ENCODE data around the gene COL27A1.

The COL27A1 gene

GRCh38 chr9:114155263-114155994 is at the start of gene COL27A1:
COL27A1 (plus strand) TSS chr9:114155537; CDS start chr9:114155951, 414 bp downstream.
- DNase-seq (ENCODE audit: extremely low read depth, low read depth): peak; percentile 55
- peak; percentile 86 for TF ChIP-seq CTCF (IDR thresholded peaks at IDR 0.05; ENCODE audit: low read depth, low read length)

DNA sequence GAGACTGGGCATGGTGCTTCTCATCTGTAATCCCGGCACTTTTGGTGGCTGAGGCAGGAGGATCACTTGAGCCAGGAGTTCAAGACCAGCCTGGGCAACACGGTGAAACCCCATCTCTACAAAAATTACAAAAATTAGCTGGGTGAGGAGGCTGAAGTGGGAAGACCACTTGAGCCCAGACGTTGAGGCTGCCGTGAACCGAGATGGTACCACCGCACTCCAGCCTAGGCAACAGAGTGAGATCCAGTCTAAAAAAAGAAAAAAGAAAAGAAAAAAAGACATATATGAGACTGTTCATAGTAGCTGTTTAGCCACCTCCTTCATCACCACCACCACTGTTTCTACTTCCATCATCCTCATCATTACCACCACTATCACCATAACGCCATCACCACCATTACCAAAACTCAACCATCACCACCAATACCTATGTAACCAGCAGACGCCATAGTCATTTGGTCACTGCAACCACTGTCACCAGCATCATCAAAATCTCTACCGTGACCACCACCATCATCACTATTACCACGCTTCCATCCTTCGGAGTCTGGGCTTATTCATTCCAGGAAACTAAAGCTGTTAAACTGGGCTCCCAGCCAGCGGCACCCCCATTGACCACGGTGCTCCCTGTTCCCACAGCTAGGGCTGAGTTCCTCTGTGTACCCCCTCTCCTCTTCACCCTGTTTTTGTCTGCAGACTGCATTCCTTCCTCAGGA is 47.9 kb upstream of the COL27A1 start:
- TF ChIP-seq CTCF (IDR thresholded peaks at IDR 0.05; ENCODE audit: low read depth, low read length): no peak
- no peak for DNase-seq (ENCODE audit: extremely low read depth, low read depth)

DNA sequence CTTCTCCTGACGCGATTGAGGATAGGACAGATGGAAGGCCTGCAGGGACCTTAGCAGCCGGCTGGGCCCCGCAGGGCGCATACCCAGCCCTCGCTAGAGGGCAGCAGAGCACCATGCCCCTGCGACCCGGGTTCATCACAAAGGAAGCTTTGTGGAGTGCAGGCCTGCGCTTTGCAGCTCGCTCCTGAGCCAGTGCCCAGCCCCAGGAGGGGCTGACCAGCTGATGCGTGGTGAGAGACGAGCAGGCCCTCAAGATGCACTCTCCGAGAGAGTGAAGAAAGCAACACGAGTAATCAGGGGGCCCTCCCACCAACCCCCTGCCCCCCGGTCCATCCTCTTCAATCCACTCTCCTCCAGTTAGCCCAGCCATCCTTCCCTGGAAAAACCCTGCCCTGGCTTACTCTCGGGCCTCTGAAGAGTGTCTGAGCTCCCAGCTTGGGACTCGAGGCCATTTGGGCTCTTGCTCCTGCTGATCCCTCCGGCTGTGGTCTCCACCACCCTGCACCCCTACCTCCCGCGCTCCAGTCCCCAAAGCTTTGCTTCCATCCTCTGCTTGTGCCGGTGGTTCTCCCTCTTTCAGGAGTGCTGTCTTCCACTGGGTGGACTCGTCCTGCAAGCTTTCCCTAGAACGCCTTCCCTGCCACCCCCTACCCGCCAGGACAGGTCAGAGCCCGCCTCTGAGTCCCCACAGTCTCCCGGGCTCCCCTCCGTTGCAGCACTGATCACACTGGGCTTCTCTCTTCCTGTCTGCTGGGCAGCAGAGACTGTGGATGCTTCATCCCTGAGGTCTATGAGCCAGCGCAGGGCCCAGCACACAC is 47.1 kb upstream of the COL27A1 start:
- TF ChIP-seq CTCF (IDR thresholded peaks at IDR 0.05; ENCODE audit: low read depth, low read length): peak; percentile 98

GRCh38 chr9:114109124-114109523 is 46.2 kb upstream of the COL27A1 start:
- no peak for TF ChIP-seq CTCF (IDR thresholded peaks at IDR 0.05; ENCODE audit: low read depth, low read length)
- DNase-seq (ENCODE audit: extremely low read depth, low read depth): no peak

More for the DNA sequence above, 47.1 kb upstream of the COL27A1 start:
- peak; percentile 40 for DNase-seq (ENCODE audit: extremely low read depth, low read depth)

- TF ChIP-seq CTCF (IDR thresholded peaks at IDR 0.05; ENCODE audit: low read depth, low read length): no peak
- DNase-seq (ENCODE audit: extremely low read depth, low read depth): peak; percentile 23
These were observed 45.2 kb upstream of the COL27A1 start for GRCh38 chr9:114110180-114110579.

DNA sequence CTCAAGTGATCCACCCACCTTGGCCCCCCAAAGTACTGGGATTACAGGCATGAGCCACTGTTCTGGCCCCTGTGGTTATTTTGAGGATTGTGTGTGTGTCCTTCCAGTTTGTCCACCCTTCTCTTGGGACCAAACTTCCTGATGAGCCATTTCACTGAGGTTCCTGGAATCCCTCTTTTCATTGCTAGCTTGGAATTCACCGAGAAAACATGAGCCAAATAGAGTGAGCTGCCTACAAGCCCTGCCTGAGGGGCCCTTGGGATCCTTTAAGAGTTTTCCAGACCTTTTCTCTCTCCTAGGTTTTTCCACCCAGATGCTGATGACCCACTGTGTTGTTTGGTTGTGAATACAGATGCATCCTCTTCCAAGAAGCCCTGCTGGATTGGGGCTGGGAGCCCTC is 43.0 kb upstream of the COL27A1 start:
- no peak for DNase-seq (ENCODE audit: extremely low read depth, low read depth)
- TF ChIP-seq CTCF (IDR thresholded peaks at IDR 0.05; ENCODE audit: low read depth, low read length): no peak

All from AG09319 (cell line).